HepG2 (cell line): ENCODE measurements around the gene SENP5. TPM values are rescaled to one million over a fixed set of nuclear protein-coding genes. Genes with fewer than 3 reads are reported as not detected.

Experiments used
- NCOR1 ChIP-seq: fragments of 200-600 bp; sonication (generic); IDR thresholded peaks from 2 replicates; pipeline ENCODE4 v1.7.0; 2017; ENCODE audit warnings: antibody characterized with exemption, low read length, borderline replicate concordance
- RAD21 ChIP-seq: fragments of 450-650 bp; formaldehyde crosslinking; IDR thresholded peaks from 2 replicates; pipeline ENCODE4 v1.5.0; 2020; ENCODE audit warnings: mild to moderate bottlenecking
- SMC3 ChIP-seq: IDR thresholded peaks from 2 replicates; pipeline ENCODE4 v1.6.1; 2011; ENCODE audit warnings: low read length, improper control_type of control experiment
- SNAI1 ChIP-seq: sonication (generic); formaldehyde crosslinking; IDR thresholded peaks from 2 replicates; pipeline ENCODE4 v1.5.0; 2020; ENCODE audit warnings: mild to moderate bottlenecking, missing genetic modification reagents, borderline replicate concordance
- THAP7 ChIP-seq: sonication (generic); formaldehyde crosslinking; IDR thresholded peaks from 2 replicates; pipeline ENCODE4 v1.8.1; 2023; ENCODE audit warnings: mild to moderate bottlenecking, missing genetic modification reagents
- ZNF646 ChIP-seq: sonication (generic); formaldehyde crosslinking; IDR thresholded peaks from 2 replicates; pipeline ENCODE4 v1.9.0; 2021; ENCODE audit warnings: mild to moderate bottlenecking, missing genetic modification reagents
- polyA plus RNA-seq, 8 experiments: library from polyadenylated mRNA; depleted of rRNA in 3 of 8; stranded (reverse) in 7 of 8; unstranded in 1 of 8; fragments of >200 nt; fragmentation: Illumina TruSeq in 4 of 8; extraction: Trizol in 4 of 8; gene quantifications; 2 replicates each; pipeline versions ENCODE4 v1.2.1 to v1.2.3, GENCODE V29; 2011 to 2016; ENCODE audit warnings: low read depth in 4 of 8, missing spikeins in 1 of 8, mixed read lengths in 1 of 8; ENCODE audit not compliant: insufficient read depth in 1 of 8
- total RNA-seq, 5 experiments: library from RNA; depleted of rRNA; stranded (reverse); fragments of >200 nt; fragmentation: Illumina TruSeq; extraction: Trizol; gene quantifications; 2 replicates each; pipeline ENCODE4 v1.2.3, GENCODE V29; 2016; ENCODE audit warnings: low read depth in 1 of 5
- TF ChIP-seq, protein P1 (sequence below): sonication (generic); formaldehyde crosslinking; IDR thresholded peaks from 2 replicates; pipeline ENCODE4 v1.4.0; 2020; ENCODE audit warnings: missing genetic modification reagents

SENP5 gene
- total and polyA plus RNA-seq, 2 of the 13 experiments (the other 11 are each of a cell fraction or from before 2014, with no cell fraction given), result 17.6 to 30.9 TPM

DNA sequence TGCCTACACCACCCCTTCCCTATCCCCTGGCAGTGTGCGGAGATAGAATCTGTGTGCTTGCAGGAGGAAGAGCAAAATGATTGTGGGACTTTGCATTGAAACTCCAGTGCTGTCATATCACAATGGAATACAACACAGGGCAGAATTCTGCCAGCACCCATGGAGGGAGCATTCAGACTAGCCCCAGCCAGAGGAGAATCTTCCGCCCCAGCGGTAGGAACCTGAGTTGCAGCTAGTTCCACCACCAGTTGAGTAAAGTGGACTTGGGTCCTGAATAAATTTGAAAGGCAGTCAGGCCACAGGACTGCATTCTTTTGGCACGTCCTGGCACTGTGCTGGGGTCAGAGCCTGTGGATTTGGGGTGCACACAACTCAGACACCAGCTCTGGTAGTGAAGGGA is 47.1 kb downstream of the SENP5 start (continued):
- TF ChIP-seq THAP7 (no peak), SNAI1 (CRISPR knock-in tag) (no peak), SMC3 (peak; percentile 34; the same call in 1 of the 2 replicates), NCOR1 (no peak), RAD21 (CRISPR knock-in tag) (0 out of 2 replicates have a peak, but pooled peaks have one; percentile 17), ZNF646 (no peak)
- TF ChIP-seq, protein P1, sequence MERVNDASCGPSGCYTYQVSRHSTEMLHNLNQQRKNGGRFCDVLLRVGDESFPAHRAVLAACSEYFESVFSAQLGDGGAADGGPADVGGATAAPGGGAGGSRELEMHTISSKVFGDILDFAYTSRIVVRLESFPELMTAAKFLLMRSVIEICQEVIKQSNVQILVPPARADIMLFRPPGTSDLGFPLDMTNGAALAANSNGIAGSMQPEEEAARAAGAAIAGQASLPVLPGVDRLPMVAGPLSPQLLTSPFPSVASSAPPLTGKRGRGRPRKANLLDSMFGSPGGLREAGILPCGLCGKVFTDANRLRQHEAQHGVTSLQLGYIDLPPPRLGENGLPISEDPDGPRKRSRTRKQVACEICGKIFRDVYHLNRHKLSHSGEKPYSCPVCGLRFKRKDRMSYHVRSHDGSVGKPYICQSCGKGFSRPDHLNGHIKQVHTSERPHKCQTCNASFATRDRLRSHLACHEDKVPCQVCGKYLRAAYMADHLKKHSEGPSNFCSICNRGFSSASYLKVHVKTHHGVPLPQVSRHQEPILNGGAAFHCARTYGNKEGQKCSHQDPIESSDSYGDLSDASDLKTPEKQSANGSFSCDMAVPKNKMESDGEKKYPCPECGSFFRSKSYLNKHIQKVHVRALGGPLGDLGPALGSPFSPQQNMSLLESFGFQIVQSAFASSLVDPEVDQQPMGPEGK (CRISPR knock-in tag), result peak; percentile 22; the same call in 1 of the 2 replicates
- TF ChIP-seq, all 625 proteins: peak for 6
